ENCODE results near the gene MT1M. TPM values are rescaled to one million over a fixed set of nuclear protein-coding genes. Genes with fewer than 3 reads are reported as not detected.

The MT1M gene
- total and polyA plus RNA-seq, 10 donors = 0.44 to 11.8 (median 3.6) TPM

DNA sequence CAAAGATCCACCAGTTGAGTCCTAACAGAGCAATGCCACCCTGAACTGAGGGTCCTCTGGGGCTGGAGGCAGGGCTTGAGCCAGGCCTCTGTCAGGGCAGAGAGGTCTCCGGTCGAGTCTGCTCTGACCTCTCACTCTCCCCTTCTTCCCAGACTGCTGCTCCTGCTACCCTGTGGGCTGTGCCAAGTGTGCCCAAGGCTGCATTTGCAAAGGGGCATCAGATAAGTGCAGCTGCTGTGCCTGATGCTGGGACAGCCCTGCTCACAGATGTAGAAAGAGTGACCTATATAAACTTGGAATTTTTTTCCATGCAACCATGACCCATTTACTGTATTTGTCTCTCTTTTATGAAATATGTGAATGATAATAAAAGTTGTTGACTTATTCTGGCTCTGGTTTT is 16.8 kb downstream of the MT1M start:
- TF ChIP-seq, protein P1, sequence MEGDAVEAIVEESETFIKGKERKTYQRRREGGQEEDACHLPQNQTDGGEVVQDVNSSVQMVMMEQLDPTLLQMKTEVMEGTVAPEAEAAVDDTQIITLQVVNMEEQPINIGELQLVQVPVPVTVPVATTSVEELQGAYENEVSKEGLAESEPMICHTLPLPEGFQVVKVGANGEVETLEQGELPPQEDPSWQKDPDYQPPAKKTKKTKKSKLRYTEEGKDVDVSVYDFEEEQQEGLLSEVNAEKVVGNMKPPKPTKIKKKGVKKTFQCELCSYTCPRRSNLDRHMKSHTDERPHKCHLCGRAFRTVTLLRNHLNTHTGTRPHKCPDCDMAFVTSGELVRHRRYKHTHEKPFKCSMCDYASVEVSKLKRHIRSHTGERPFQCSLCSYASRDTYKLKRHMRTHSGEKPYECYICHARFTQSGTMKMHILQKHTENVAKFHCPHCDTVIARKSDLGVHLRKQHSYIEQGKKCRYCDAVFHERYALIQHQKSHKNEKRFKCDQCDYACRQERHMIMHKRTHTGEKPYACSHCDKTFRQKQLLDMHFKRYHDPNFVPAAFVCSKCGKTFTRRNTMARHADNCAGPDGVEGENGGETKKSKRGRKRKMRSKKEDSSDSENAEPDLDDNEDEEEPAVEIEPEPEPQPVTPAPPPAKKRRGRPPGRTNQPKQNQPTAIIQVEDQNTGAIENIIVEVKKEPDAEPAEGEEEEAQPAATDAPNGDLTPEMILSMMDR (IDR thresholded peaks at IDR 0.05 in 8 of 11, conservative IDR thresholded peaks at IDR 0.05 in 3 of 11) = no peak
- TF ChIP-seq POLR2A (IDR thresholded peaks at IDR 0.05) (no peak), POLR2AphosphoS5 (IDR thresholded peaks at IDR 0.05) (no peak)
- Histone ChIP-seq H3K27me3 (replicated peaks in 1 of 7) (peaks cover 0 to 68% (median 11%) of the 10 kb centered on the region in 7 donors), H3K27ac (no peak overlapping the region), H3K4me1 (peaks cover 0 to 2% (median 0%) of the 10 kb centered on the region in 6 donors), H3K4me3 (no peak overlapping the region), H3K9me3 (no peaks in the 10 kb centered on the region), H3K36me3 (no peaks in the 10 kb centered on the region)
- intact Hi-C loops (cut with DNase I; ENCODE audit: low total_unique reads) = no loop called here
- peak; percentile 47 for DNase-seq
- WGBS, 5 donors = 91 to 96% (median 94%) methylated on average over 2 of the region's 2 CpGs

DNA sequence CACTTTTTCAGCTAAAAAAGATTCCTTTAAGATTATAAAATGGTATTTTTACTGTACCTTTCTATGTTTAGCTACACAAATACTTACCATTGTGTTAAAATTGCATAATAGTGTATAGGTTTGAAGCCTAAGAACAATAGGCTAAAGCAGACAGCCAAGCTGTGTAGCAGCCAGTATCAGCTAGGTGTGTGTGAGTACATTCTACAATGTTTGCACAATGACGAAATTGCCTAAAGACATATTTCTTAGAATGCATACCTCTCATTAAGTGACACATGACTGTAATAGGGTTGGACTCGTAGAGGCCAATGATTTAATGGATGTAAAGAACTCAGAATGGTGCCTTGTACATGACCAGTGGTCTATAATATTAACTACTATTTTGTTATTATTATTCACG is 17.4 kb downstream of the MT1M start:
- Histone ChIP-seq H3K27ac (no peak overlapping the region), H3K27me3 (replicated peaks in 1 of 7) (peaks cover 0 to 62% (median 11%) of the 10 kb centered on the region in 7 donors), H3K9me3 (no peaks in the 10 kb centered on the region), H3K4me1 (no peaks in the 10 kb centered on the region), H3K36me3 (no peaks in the 10 kb centered on the region), H3K4me3 (no peak overlapping the region)
- no peak for DNase-seq
- no peak for TF ChIP-seq POLR2AphosphoS5 (IDR thresholded peaks at IDR 0.05)
- TF ChIP-seq, protein P1 (IDR thresholded peaks at IDR 0.05 in 8 of 11, conservative IDR thresholded peaks at IDR 0.05 in 3 of 11) = no peak
- TF ChIP-seq POLR2A (IDR thresholded peaks at IDR 0.05) = no peak
- intact Hi-C loops (cut with DNase I; ENCODE audit: low total_unique reads) = no loop called here
- 82 to 87% (median 83%) methylated on average over 3 of the region's 3 CpGs for WGBS, 5 donors

DNA sequence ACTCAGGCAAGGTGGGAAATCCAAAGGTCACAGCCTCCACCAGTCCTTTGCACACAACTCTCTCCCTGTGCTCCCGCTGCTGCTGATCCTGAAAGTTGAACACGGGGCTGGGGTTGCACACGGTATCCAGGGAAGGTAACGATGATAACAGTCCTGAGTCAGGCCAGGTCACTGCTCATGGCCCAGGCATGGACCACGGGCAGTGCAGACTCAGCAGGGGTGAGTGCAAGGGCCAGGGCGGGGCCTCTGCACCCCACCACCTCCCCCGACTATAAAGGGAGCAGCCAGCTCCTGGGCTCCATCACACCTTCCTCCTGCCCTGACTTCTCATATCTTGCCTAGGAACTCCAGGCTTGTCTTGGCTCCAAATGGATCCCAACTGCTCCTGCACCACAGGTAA is 19.1 kb downstream of the MT1M start, which contains the start of gene MT1B:
Gene MT1B, plus strand, starts transcription at position 301 of the 400 bp plus-strand sequence. Its CDS starts 68 bp downstream, at position 369.
- Histone ChIP-seq H3K27ac (no peak within 1 kb of the TSS), H3K9me3 (no peaks in the 10 kb centered on the region), H3K4me3 (no peak within 1 kb of the TSS), H3K36me3 (no peaks in the 10 kb centered on the region), H3K27me3 (replicated peaks in 1 of 7) (peaks cover 0 to 48% (median 11%) of the 10 kb centered on the region in 7 donors), H3K4me1 (no peaks in the 10 kb centered on the region)
- DNase-seq = no peak
- WGBS, 5 donors = 65 to 89% (median 78%) methylated on average over 6 to 7 of the region's 7 CpGs
- intact Hi-C loops (cut with DNase I; ENCODE audit: low total_unique reads) = no loop called here
- TF ChIP-seq POLR2A (IDR thresholded peaks at IDR 0.05) (no peak), POLR2AphosphoS5 (IDR thresholded peaks at IDR 0.05) (no peak)
- TF ChIP-seq, protein P1 (IDR thresholded peaks at IDR 0.05 in 8 of 11, conservative IDR thresholded peaks at IDR 0.05 in 3 of 11) = no peak

DNA sequence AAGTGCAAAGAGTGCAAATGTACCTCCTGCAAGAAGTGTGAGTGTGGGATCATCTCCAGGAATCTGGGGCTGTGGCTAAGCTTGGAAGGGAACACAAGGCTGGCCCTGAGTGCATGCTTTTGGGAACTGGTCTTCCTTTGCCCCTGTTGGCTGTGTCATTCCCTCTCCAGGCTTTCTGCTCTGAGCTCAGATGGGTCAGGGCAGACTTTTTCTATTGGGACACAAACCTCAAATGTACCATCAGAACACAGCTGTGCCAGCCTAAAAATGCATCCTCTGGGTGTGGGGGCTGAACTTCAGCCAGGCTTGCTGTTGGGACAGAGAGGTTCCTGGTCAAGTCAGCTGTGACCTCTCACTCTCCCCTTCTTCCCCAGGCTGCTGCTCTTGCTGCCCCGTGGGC is 20.1 kb downstream of the MT1M start:
- 44 to 67% (median 58%) methylated on average over 1 of the region's 1 CpG for WGBS, 5 donors
- Histone ChIP-seq H3K9me3 (no peaks in the 10 kb centered on the region), H3K27me3 (replicated peaks in 1 of 7) (peaks cover 0 to 42% (median 11%) of the 10 kb centered on the region in 7 donors), H3K27ac (no peak overlapping the region), H3K4me3 (no peak overlapping the region), H3K4me1 (peaks cover 0 to 6% (median 4%) of the 10 kb centered on the region in 6 donors), H3K36me3 (no peaks in the 10 kb centered on the region)
- TF ChIP-seq, protein P1 (IDR thresholded peaks at IDR 0.05 in 8 of 11, conservative IDR thresholded peaks at IDR 0.05 in 3 of 11) = no peak
- TF ChIP-seq POLR2A (IDR thresholded peaks at IDR 0.05) (no peak), POLR2AphosphoS5 (IDR thresholded peaks at IDR 0.05) (no peak)
- intact Hi-C loops (cut with DNase I; ENCODE audit: low total_unique reads) = no loop called here
- no peak for DNase-seq
